Heart right ventricle (tissue), 16 donors: ENCODE results near the gene ZKSCAN7. TPM values are rescaled to one million over a fixed set of nuclear protein-coding genes. Genes with fewer than 3 reads are reported as not detected.
A peak's percentile ranks its signal among the peaks of the same experiment; 100 is the strongest.

Experiments
- ATAC-seq, 8 donors: fragments of 200-7000 bp; cut with Tn5 transposase; one replicate each; pipeline ENCODE4 v1.9.1; 2020; ENCODE audit warnings: mild to moderate bottlenecking in 8 of 8, moderate library complexity in 8 of 8, moderate number of reproducible peaks in 1 of 8
- DNase-seq, 2 donors: peaks; one replicate each; pipeline ENCODE4 v3.0.0-alpha.2; 2020
- H3K27ac ChIP-seq, 10 donors: fragments of 200-600 bp; sonication (generic) in 2 of 10; one replicate each; pipeline versions ENCODE4 v1.5.0 to v1.8.0; 2020 to 2022; ENCODE audit warnings: mild to moderate bottlenecking in 3 of 10
- H3K27me3 ChIP-seq, 7 donors: fragments of 200-600 bp; one replicate each; pipeline ENCODE4 v1.8.0; 2021 to 2022; ENCODE audit warnings: mild to moderate bottlenecking in 2 of 7
- H3K36me3 ChIP-seq, 9 donors: fragments of 200-600 bp; sonication (generic) in 1 of 9; one replicate each; pipeline versions ENCODE4 v1.5.0 to v1.8.0; 2020 to 2022; ENCODE audit warnings: mild to moderate bottlenecking in 2 of 9
- H3K4me1 ChIP-seq, 9 donors: fragments of 200-600 bp; sonication (generic) in 1 of 9; one replicate each; pipeline versions ENCODE4 v1.5.0 to v1.8.0; 2020 to 2022; ENCODE audit warnings: mild to moderate bottlenecking in 4 of 9
- H3K4me3 ChIP-seq, 10 donors: fragments of 200-600 bp; sonication (generic) in 2 of 10; one replicate each; pipeline versions ENCODE4 v1.5.0 to v1.8.0; 2020 to 2022; ENCODE audit warnings: mild to moderate bottlenecking in 7 of 10, moderate library complexity in 2 of 10
- H3K9me3 ChIP-seq, 11 donors: fragments of 200-600 bp in 10 of 11; sonication (generic) in 2 of 11; one replicate each; pipeline versions ENCODE4 v1.5.0 to v1.8.0; 2013 to 2022; ENCODE audit warnings: mild to moderate bottlenecking in 2 of 11, control low read depth in 1 of 11, moderate library complexity in 1 of 11
- CTCF ChIP-seq, 9 donors: fragments of 200-600 bp; sonication (generic) in 2 of 9; IDR thresholded peaks; one replicate each; pipeline versions ENCODE4 v1.5.0 to v1.8.0; 2021 to 2022; ENCODE audit warnings: antibody characterized with exemption in 9 of 9, mild to moderate bottlenecking in 5 of 9, moderate library complexity in 1 of 9
- WGBS, 2 donors: extraction: QIAGEN DNeasy Blood & Tissue Kit; methylation state at CpG; one replicate each; pipeline ENCODE4 v1.1.7; 2013; ENCODE audit warnings: inconsistent platforms in 1 of 2; 5-methylcytosine and 5-hydroxymethylcytosine counted together
- intact Hi-C, 10 donors: fragments of 100-400 bp; cut with DNase I; formaldehyde crosslinking; loops; one replicate each; pipeline versions ENCODE4 v1.11.1 to v1.14.2; 2022
- polyA plus RNA-seq, 2 donors: library from polyadenylated mRNA; stranded (reverse); fragments of 200-250 nt; gene quantifications; one replicate each; pipeline ENCODE4 v1.2.3, GENCODE V29; 2013
- total RNA-seq, 10 donors: library from RNA; stranded (reverse); fragmentation: NEBNext Ultra II Directional in 3 of 10; extraction: Animal tissue kit (Norgen Biotek cat#: 25700) in 3 of 10; gene quantifications; one replicate each; pipeline versions ENCODE4 v1.2.1 to v1.2.4, GENCODE V29; 2021 to 2023
- donor health status: Arrhythmogenic right ventricular cardiomyopathy.
- donor health status: ischemic (EF 13 %, LVEDD 7.1; RV severe dilation, severe dysfunction).
- donor health status: healthy with polysubstance abuse.
- donor health status: DM: no; HTN: yes; CAD: no.
- donor health status: DM: no; HTN: no; CAD: no.
- donor health status: ischemic (EF 25% LVEDD 6.9; RV normal size, moderate dysfunction).
- donor health status: ischemic (EF 25% LVEDD 5.7; RV mildly dilated, moderate dysfunction).
- donor health status: healthy.
- donor health status: DM: yes; HTN: yes; CAD: no.
- donor health status: Ischemic cardiomyopathy.
- donor health status: ischemic (EF 35%, LVEDD 5.7; RV mildly dilated, moderate dysfunction).
- donor health status: nonischemic (EF 11% LVEDD 7.7; RV severe dilation, severe dysfunction).
- donor health status: DM: yes; HTN: yes; CAD: no.
- donor health status: PGD.
- donor health status: ischemic (EF 29% LVEDD 5.4; RV normal size, mild dysfunction).
- donor health status: nonischemic (EF 23%, LVEDD 6.1; RV moderate dilation, normal function).

ZKSCAN7 gene
- total and polyA plus RNA-seq, 12 donors = 1.2 to 3.9 (median 2.4) TPM

DNA sequence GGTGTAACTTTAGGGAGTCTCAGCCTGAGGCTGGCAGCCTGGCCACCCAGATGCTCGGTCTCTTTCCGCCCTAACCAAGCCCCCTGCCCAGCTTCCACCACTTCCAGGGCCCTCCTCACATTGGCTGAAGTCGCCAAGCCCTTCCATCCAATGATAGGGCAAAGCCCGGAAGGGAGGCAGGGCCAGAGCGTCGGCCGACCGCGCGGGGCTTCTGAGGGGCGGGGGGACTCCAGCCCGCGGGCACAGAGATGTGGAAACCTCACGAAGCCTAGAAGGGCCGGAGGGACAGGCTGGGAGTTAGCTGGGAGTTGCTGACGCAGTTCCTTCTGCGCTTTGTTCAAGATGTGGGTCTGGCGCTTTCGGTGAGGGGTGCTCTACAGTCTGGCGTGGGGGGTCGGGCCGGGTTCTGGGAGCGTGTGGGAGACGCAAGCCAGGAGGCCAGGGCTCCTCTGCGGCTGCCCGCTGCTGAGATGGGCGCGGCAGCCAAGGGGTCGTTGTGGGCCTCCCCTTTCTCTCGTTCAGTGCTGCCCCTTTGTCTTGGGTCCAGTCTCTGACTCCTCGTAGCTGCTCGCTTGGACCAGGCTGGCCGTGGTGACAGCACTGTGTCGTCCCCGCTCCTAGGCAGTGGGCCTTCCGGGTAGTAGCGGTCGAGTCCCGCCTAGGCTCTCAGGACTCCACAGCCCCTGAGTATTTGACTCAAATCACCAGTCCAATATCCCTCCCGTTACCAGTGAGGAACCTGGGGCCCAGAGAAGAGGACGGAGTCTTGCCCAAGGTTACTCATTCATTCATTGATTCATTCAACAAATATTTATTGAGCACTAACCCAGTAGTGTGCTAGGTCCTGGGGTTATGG is 29.9 kb downstream of the ZKSCAN7 start, which contains the start of gene ZNF660:
Gene ZNF660, plus strand, starts transcription at position 319 of the 856 bp plus-strand sequence. CDS start 9,230 bp downstream, outside the sequence.
- Histone ChIP-seq H3K9me3 (peaks cover 0 to 14% (median 0%) of the 10 kb centered on the region in 11 donors), H3K4me1 (peaks cover 0 to 20% (median 10%) of the 10 kb centered on the region in 9 donors), H3K27ac (peak within 1 kb of the TSS in 9 of 10 donors; percentile 23 to 78 (median 71)), H3K4me3 (peak within 1 kb of the TSS; percentile 42 to 72 (median 64)), H3K36me3 (peaks cover 0 to 36% (median 12%) of the 10 kb centered on the region in 9 donors), H3K27me3 (peaks cover 0 to 5% (median 0%) of the 10 kb centered on the region in 7 donors)
- ATAC-seq (peak; percentile 96 to 98 (median 97)), DNase-seq (peak; percentile 51 to 69)
- TF ChIP-seq CTCF (IDR thresholded peaks at IDR 0.05) = no peak
- intact Hi-C loops = no loop called here
- WGBS, 2 donors = 1% methylated on average over 41 of the region's 41 CpGs

DNA sequence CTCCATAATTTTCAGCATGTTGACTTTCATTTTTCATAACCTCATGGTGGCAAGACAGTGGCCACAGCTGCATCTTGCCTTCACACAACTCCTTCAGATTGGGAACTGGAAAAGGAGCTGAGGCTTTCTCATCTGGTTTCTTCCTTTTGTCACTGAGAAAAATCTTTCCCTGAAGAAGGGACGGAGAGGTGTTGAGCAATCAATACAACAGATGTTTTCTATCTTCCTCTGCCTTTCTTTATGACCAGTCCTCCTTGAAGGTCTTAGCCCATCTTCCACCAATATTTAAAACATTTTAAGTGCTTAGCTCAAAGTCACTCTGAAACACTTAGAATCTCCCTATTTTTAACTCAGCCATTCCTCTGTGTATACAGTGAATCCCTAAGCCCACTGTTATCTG is 41.6 kb downstream of the ZKSCAN7 start:
- TF ChIP-seq CTCF (IDR thresholded peaks at IDR 0.05) = no peak
- 65 to 86% methylated on average over 1 of the region's 1 CpG for WGBS, 2 donors
- Histone ChIP-seq H3K36me3 (peaks cover 0 to 77% (median 28%) of the 10 kb centered on the region in 9 donors), H3K27ac (no peak overlapping the region), H3K4me1 (no peaks in the 10 kb centered on the region), H3K27me3 (no peaks in the 10 kb centered on the region), H3K9me3 (peaks cover 0 to 94% (median 32%) of the 10 kb centered on the region in 11 donors), H3K4me3 (no peak overlapping the region)
- DNase-seq (no peak), ATAC-seq (no peak)
- intact Hi-C loops = no loop called here

DNA sequence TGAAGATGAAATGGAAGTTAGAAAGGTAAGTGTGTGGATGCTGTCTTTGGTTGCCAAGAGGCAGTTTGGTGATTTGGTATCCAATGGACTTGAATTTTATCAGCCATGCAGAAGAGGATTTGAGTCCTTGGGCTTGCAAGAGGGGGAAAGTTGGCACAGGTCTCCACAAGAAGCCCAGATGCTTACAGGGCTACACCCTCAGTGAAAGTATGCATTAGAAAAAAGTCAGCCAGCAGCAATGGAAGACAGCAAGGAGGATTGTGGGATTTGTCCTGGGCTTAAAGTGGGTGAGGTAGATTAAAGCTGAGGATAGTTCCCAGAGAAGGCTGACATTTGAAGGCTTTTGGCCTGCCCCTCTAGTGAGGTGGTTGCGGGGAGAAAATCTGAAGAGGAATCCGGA is 46.8 kb downstream of the ZKSCAN7 start:
- H3K9me3 ChIP-seq = peaks cover 0 to 56% (median 7%) of the 10 kb centered on the region in 11 donors
- WGBS, 2 donors = 93 to 99% methylated on average over 2 of the region's 2 CpGs
- H3K4me3 ChIP-seq = no peak overlapping the region
- no peak for ATAC-seq
- no peak for TF ChIP-seq CTCF (IDR thresholded peaks at IDR 0.05)
- no peak for DNase-seq
- H3K27ac ChIP-seq = no peak overlapping the region
- no peaks in the 10 kb centered on the region for H3K27me3 ChIP-seq
- H3K36me3 ChIP-seq = peaks cover 0 to 28% (median 6%) of the 10 kb centered on the region in 9 donors
- H3K4me1 ChIP-seq = no peaks in the 10 kb centered on the region
- intact Hi-C loops = no loop called here

- no peak for TF ChIP-seq CTCF (IDR thresholded peaks at IDR 0.05)
- Histone ChIP-seq H3K27me3 (no peaks in the 10 kb centered on the region), H3K27ac (no peak overlapping the region), H3K36me3 (peaks cover 0 to 19% (median 0%) of the 10 kb centered on the region in 9 donors), H3K9me3 (peaks cover 0 to 22% (median 0%) of the 10 kb centered on the region in 11 donors), H3K4me3 (no peak overlapping the region), H3K4me1 (no peaks in the 10 kb centered on the region)
- intact Hi-C loops = no loop called here
- ATAC-seq = no peak
- DNase-seq = no peak
Observed at GRCh38 chr3:44612678-44613077, 57.7 kb downstream of the ZKSCAN7 start.

Other genes starting within 250 kb of the ZKSCAN7 start
- gene TCAIM, start 216.4 kb upstream of the ZKSCAN7 start, total RNA-seq = 10 to 100 TPM; 22.8 to 43.9 (median 35.3) TPM
- 10 to 100 TPM; 13.5 to 15.2 TPM for gene TCAIM, start 216.4 kb upstream of the ZKSCAN7 start, polyA plus RNA-seq
- 10 to 100 TPM; 11.3 to 18.6 (median 15.7) TPM for gene ZNF445, start 77.5 kb upstream of the ZKSCAN7 start, total RNA-seq
- gene ZNF445, start 77.5 kb upstream of the ZKSCAN7 start, polyA plus RNA-seq = 1 to 10 TPM; 1.6 to 5.6 TPM
- gene ZNF660, start 29.8 kb downstream of the ZKSCAN7 start, total RNA-seq = 1 to 10 TPM in 7 of 10 donors, under 1 TPM in 3; 0.69 to 2.5 (median 1.3) TPM
- 1 to 10 TPM in 1 of 2 donors, under 1 TPM in 1; 0.41 to 1.1 TPM for gene ZNF660, start 29.8 kb downstream of the ZKSCAN7 start, polyA plus RNA-seq
- gene ZNF197, start 69.8 kb downstream of the ZKSCAN7 start, total RNA-seq = 10 to 100 TPM; 11.2 to 14.8 (median 12.9) TPM
- 1 to 10 TPM; 4.5 to 9.4 TPM for gene ZNF197, start 69.8 kb downstream of the ZKSCAN7 start, polyA plus RNA-seq
- gene ZNF35, start 93.5 kb downstream of the ZKSCAN7 start, total RNA-seq = 10 to 100 TPM in 1 of 10 donors, 1 to 10 TPM in 9; 4.8 to 10.2 (median 6.4) TPM
- gene ZNF35, start 93.5 kb downstream of the ZKSCAN7 start, polyA plus RNA-seq = 1 to 10 TPM; 4.1 to 4.5 TPM
- gene ZNF502, start 157.5 kb downstream of the ZKSCAN7 start, total RNA-seq = 1 to 10 TPM; 2.8 to 4.6 (median 3.5) TPM
- 1 to 10 TPM; 1.9 to 2.9 TPM for gene ZNF502, start 157.5 kb downstream of the ZKSCAN7 start, polyA plus RNA-seq
- 1 to 10 TPM; 3.0 to 8.7 (median 4.8) TPM for gene ZNF501, start 174.4 kb downstream of the ZKSCAN7 start, total RNA-seq
- 1 to 10 TPM; 1.5 to 1.7 TPM for gene ZNF501, start 174.4 kb downstream of the ZKSCAN7 start, polyA plus RNA-seq
- gene KIAA1143, start 206.4 kb downstream of the ZKSCAN7 start, total RNA-seq = 10 to 100 TPM; 27.7 to 36.6 (median 34.8) TPM
- 10 to 100 TPM in 1 of 2 donors, 1 to 10 TPM in 1; 9.9 to 11.3 TPM for gene KIAA1143, start 206.4 kb downstream of the ZKSCAN7 start, polyA plus RNA-seq
- 1 to 10 TPM in 1 of 10 donors, under 1 TPM in 9; 0.17 to 1.9 (median 0.50) TPM for gene KIF15, start 206.6 kb downstream of the ZKSCAN7 start, total RNA-seq
- gene KIF15, start 206.6 kb downstream of the ZKSCAN7 start, polyA plus RNA-seq = under 1 TPM; 0.22 to 0.32 TPM